GDM1 (cell line): Measurements from ENCODE around the gene JMJD4.
"Not testable (repeated sequence)": the region's sequence is repeated elsewhere in the genome, so short reads cannot be mapped to it uniquely, and the experiment has no call there.

Experiments
- DNase-seq: peaks from one replicate; lab custom pipeline; 2025; lab: John Stamatoyannopoulos, UW

Gene JMJD4

DNA sequence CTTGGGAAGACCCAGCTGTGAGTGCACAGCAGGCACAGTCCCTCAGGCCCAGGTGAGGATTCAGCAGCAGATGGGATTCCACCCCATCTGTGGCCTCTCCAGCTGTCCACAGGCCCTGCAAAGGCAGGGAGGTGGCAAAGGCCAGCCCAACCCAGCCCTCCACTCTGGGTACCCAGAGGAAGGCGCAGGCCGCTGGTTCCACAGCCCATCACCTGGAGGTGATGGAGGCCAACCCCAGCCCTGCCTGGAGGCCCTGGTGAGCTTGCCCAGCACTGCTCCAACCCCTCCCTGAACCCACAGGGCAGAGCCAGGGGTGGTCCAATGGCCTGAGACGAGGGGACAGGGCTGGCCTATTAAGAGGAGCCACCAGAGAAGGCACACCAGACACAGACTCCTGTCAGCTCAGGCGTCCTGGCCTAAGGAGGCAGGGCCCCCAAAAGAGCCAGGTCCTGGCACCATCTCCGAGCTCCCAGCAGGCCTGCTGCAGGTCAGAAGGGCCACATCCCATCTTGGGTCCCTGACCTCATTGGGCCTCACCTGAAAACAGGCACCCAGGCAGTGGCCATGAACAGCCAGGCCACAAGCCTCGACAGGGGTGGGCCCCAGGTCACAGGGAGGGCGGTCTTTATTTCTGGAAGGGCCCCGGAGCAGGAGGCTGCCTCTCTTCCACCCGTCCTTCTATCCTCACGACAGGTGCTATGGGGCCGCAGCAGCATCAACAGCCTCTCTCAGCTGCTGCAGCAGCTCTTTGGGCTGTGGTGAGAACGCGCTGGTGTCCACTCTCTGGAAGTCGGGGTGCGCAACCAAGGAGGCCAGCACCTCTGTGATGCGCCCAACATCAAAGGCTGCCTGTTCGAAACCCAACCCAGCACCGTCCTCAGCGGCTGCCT lies 3.2 kb downstream of the JMJD4 start:
- no peak for DNase-seq

GRCh38 chr1:227731241-227731677 lies 3.8 kb downstream of the JMJD4 start:
- DNase-seq = no peak

GRCh38 chr1:227730630-227731151 lies 4.4 kb downstream of the JMJD4 start:
- no peak for DNase-seq

DNA sequence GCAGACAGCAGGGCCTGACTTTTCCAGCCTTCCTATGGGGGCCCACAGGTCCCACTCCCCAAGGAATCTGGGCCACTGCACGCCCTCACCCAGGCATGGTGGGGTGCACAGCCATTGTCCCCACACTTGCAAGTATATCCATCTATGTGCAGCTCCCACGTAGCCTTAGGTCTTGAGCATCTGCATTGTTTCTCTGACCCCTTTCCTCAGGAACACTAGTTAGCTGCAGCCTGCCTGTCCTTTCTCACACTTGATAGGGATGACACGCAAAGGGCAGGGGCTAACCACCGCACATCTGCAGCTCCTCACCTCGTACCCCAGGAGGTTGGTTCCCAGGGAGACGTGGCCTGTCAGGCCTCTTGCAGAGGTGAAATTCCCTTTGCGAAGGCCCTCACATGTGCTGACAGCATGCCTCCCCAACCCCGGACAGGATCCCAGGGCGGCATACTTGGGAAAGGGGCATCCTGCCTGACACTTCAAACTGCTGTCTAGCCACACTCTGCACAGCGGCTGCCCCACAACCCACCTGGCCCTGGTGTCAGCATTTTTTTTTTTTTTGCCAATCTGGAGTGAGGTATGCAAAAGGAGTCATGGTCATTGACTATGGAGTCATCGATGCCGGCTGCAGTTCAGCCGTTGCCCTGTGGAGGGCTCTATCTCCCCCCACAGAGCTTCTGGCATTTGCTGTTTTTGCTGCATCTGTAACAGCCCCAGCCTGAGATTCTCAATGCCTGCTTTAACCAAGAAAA lies 5.0 kb downstream of the JMJD4 start:
- DNase-seq = peak; percentile 22

DNA sequence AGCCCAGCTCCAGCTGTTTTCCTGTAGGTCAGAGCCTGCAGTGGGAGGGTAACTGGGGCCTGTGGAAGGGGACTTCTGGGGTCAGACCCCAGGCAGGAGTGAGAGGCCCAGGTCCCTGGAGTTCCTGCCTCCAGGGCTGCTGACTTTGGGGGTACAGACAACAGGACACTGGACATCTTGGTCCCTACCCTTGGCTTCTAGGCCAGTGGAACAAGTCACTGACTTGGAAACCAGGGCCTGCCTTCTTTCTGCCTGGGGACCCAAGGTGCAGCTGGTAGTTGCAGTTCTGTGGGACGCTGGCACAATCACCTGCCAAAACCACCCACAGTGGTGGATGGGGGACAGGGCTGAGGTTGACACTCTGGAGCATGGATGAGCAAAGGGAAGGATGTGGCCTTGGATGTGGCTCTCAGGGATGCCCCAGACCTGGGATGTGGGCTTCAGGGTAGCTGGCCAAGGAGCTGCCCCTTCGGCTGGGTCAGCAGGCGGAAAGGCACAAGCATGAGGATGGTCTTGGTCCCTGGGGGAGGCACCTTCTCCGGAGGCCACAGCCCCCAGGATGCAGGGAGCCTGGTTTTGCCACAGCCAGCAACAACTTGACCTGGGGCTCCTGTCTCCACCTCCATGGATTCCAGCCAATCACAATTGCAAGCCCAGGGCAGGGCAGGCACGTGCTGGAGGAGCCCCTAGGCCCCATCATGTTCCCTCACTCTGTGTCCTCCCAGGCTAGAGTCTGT lies 5.8 kb downstream of the JMJD4 start:
- no peak for DNase-seq

DNA sequence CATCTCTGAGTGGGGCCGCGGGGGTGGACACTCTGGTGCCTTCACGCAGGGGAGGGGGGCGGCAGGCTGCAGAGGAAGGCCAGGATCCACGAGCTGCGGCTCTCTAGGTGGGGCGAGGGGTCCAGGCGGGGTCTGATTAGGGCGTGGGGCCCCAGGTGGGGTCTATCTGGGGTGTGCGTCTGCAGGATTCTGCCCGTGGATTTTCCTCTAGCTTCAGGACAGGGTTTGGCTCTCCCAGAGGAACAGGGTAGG lies 6.3 kb downstream of the JMJD4 start:
- DNase-seq = no peak

DNA sequence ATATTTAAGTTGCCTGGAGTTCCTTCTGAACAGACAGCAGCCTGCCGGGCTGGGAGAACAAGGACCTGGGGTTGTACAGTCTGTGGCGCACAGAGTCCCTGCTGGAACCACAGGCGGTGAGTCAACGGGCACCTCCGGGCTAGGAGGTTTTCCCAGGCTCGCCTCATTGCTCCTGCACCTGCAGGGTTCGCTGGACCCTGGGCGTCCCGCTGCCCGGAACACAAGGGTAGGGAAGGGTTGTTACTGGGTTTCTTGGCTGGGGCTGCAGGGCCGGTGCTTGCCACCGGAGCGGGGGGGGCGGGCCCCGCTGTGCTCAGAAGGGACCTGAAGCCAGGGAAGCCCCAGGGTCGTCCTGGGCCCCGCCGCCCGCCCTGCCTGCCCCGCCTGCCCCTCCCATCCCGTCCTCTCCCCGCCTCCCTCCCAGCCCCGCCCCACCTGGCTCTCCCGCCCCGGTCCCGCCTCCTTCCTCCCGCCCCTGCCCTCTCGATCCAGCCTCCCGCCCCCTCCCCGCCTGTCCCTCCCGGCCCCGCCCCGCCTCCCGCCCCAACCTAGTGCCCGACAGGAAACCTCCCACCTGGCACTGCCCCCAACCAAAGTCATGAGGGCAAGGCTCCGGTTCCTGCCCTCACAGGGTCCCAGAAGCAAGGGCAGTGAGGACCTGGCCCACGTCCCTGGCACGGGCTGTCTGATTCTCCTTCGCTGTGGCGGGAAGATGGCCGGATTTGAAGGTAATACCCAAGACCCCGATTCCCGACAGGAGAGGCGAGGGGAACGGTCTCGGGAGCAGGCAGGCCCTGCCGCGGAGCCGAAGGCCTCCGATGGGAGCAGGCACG lies 6.8 kb downstream of the JMJD4 start:
- DNase-seq = peak; percentile 22

DNA sequence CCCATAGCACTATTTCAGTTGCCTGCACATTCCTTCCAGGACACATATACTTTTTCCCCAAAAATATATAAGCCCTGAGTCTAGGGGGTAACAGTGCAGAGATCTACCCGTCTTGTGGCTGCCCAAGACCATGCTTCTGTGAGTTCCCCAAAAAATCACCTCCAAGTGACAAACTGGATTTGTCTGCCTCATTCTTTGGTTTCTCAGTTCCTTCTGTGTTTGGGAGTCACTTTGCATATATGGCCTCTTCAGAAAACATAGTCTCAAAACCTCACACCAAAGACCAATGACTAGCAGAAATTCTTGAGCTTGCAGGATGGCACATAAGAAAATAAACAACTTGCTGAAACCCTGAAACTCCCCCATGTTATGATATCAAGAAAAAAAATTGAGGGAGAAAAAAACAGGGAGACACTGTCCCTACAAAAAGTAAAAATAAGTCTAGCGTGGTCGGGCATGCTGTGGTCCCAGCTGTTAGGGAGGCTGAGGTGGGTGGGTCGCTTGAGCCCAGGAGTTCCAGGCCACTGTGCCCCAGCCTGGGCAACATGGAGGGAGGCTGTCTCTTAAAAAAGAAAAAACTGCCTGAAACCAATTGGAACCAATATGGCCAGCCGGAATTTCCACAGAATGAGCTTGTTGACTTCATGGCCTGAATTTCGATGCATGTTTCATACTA lies 8.0 kb downstream of the JMJD4 start:
- DNase-seq = no peak

DNA sequence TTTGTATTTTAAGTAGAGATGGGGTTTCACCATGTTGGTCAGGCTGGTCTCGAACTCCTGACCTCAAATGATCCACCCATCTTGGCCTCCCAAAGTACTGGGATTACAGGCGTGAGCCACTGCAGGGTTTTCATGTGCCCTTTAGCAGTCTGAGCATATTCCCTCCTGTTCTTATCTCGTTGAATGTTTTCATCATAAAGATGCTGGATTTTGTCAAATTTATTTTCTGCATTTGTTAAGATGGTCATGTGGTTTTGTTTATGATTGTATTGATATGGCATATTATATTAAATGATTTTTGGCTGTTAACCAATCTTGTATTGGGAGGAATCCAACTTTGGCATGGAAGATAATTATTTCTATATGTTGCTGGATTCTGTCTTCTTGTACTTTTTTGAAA lies 8.8 kb downstream of the JMJD4 start:
- DNase-seq = no peak

- DNase-seq = no peak
These were observed 10.1 kb downstream of the JMJD4 start for GRCh38 chr1:227725046-227725445.

DNA sequence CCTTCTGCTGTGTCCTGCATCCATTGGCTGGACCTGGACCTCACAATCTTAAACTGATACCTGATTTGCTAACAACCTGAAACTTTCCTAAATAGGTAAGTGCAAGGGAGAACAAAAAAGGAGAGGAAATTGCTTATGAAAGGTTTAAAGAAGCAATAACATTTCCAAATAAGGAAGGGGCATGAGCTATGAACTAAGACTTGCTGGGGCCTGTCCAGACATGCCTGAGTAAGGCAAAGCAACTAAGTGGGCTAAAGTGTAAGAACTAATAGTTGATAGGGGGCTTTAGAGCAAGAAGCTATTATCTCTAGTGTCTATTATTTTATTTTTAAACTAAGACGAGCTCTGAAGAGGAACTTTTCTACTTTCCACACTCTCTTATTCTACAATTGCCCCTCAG lies 11.6 kb downstream of the JMJD4 start:
- no peak for DNase-seq

GRCh38 chr1:227718932-227719331 lies 16.2 kb downstream of the JMJD4 start:
- DNase-seq = no peak

DNA sequence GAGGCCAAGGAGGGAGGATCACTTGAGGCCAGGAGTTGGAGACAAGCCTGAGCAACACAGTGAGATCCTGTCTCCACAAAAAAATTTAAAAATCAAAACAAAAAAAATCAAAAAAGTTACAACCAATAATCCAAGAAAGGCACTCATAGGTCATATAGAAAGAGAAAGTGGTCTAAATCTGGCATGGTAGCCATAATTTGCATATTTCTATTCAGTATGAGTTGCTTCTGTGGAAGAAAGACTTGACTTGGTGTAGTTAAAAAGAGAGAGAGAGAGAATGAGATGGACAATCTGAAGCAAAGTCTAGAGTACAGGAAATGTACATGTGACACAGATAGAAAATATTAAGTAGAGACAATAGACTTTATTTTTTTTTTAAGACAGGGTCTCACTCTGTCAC lies 22.5 kb downstream of the JMJD4 start:
- DNase-seq = no peak

DNA sequence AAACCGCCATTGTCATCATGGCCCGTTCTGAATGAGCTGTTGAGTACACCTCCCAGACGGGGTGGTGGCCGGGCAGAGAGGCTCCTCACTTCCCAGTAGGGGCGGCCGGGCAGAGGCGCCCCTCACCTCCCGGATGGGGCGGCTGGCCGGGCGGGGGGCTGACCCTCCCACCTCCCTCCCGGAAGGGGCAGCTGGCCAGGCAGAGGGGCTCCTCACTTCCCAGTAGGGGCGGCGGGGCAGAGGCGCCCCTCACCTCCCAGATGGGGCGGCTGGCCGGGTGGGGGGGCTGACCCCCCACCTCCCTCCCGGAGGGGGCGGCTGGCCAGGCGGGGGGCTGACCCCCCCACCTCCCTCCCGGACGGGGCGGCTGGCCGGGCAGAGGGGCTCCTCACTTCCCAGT lies 24.6 kb downstream of the JMJD4 start:
- not testable (repeated sequence) for DNase-seq

- no peak for DNase-seq
These were observed 25.7 kb downstream of the JMJD4 start for GRCh38 chr1:227709451-227709850.

- DNase-seq = no peak
These were observed 27.3 kb downstream of the JMJD4 start for GRCh38 chr1:227707846-227708245.

DNA sequence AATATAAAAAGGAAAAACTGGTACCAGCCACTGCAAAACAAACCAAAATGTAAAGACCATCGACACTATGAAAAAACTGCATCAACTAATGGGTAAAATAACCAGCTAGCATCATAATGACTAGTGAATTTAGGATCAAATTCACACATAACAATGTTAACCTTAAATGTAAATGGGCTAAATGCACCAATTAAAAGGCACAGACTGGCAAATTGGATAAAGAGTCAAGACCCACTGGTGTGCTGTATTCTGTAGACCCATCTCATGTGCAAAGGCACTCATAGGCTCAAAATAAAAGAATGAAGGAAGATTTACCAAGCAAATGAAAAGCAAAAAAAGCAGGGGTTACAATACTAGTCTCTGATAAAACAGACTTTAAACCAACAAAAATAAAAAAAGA lies 33.5 kb downstream of the JMJD4 start:
- not testable (repeated sequence) for DNase-seq

DNA sequence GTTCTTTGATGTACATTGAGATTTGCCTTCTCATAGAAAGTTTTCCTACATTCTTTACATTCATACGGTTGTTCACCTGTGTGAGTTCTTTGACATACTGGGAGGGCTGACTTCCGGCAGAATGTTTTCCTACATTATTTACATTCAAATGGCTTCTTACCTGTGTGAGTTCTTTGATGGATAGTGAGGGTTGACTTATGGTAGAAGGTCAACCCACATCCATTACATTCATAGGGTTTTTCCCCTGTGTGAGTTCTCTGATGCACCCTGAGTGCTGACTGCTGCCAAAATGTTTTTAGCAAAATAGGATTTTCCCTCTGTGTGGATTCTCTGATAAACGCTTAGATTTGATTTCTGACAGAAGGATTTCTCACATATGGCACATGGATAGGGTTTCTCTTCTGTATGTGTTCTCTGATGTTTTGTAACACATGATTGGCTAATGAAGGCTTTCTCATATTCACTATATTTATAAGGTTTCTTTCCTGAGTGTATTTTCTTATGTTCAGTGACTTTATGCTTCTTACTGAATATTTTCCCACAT lies 37.7 kb downstream of the JMJD4 start:
- DNase-seq = no peak

DNA sequence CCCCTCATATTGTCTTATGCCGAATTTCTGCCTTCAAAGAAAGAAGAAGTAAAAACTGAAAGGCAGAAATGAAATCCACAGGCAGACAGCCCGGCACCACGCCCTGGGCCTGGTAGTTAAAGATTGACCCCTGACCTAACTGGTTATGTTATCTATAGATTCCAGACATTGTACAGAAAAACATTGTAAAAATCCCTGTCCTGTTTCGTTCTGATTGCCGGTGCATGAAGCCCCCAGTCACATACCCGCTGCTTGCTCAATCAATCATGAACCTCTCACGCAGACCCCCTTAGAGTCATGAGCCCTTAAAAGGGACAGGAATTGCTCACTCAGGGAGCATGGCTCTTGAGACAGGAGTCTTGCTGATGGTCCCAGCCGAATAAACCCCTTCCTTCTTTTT lies 49.3 kb downstream of the JMJD4 start:
- DNase-seq = no peak
